Neural progenitor cell (in vitro differentiated cells): ENCODE measurements around the gene CRB3. TPM values are rescaled to one million over a fixed set of nuclear protein-coding genes. Genes with fewer than 3 reads are reported as not detected.

Experiments used
- DNase-seq: peaks from one replicate; pipeline ENCODE4 v3.0.0-alpha.2; 2016; ENCODE audit warnings: low spot score
- H2AFZ ChIP-seq: fragments of 200-600 bp; sonication (generic); replicated peaks from 2 replicates; pipeline ENCODE4 v1.6.1; 2016; ENCODE audit warnings: antibody characterized with exemption
- H3F3A ChIP-seq: fragments of 200-600 bp; sonication (generic); 2 replicates; pipeline ENCODE4 v1.6.1; 2016; ENCODE audit warnings: antibody characterized with exemption, low read depth
- H3K27ac ChIP-seq: fragments of 200-600 bp; sonication (generic); 2 replicates; pipeline ENCODE4 v1.5.1; 2016; ENCODE audit warnings: mild to moderate bottlenecking
- H3K27me3 ChIP-seq: fragments of 200-600 bp; sonication (generic); 2 replicates; pipeline ENCODE4 v1.6.1; 2016; ENCODE audit warnings: mild to moderate bottlenecking, moderate library complexity
- H3K36me3 ChIP-seq: fragments of 200-600 bp; sonication (generic); 2 replicates; pipeline ENCODE4 v1.5.1; 2016
- H3K4me1 ChIP-seq: fragments of 200-600 bp; sonication (generic); 2 replicates; pipeline ENCODE4 v1.6.1; 2016; ENCODE audit warnings: mixed run types
- H3K4me2 ChIP-seq: fragments of 200-600 bp; sonication (generic); 2 replicates; pipeline ENCODE4 v1.6.1; 2016
- H3K4me3 ChIP-seq: fragments of 200-600 bp; sonication (generic); 2 replicates; pipeline ENCODE4 v1.5.1; 2016
- H3K79me2 ChIP-seq: fragments of 200-600 bp; sonication (generic); 2 replicates; pipeline ENCODE4 v1.6.1; 2016; ENCODE audit warnings: low read depth
- H3K9ac ChIP-seq: fragments of 200-600 bp; sonication (generic); 2 replicates; pipeline ENCODE4 v1.6.1; 2016
- H3K9me3 ChIP-seq: fragments of 200-600 bp; sonication (generic); 2 replicates; pipeline ENCODE4 v1.5.1; 2016; ENCODE audit warnings: low read depth
- H4K20me1 ChIP-seq: fragments of 200-600 bp; sonication (generic); 2 replicates; pipeline ENCODE4 v1.6.1; 2016; ENCODE audit warnings: low read depth
- H3K27ac Mint-ChIP-seq: 3 replicates; pipeline ENCODE4 v1.8.0; 2021; ENCODE audit warnings: mixed read lengths
- H3K27me3 Mint-ChIP-seq: 2 replicates; pipeline ENCODE4 v1.8.0; 2022; ENCODE audit warnings: low read depth, mild to moderate bottlenecking, inconsistent platforms, moderate library complexity, mixed read lengths; ENCODE audit not compliant: insufficient read depth
- H3K36me3 Mint-ChIP-seq: 3 replicates; pipeline ENCODE4 v1.8.0; 2021; ENCODE audit warnings: mixed read lengths
- H3K4me1 Mint-ChIP-seq: 3 replicates; pipeline ENCODE4 v1.8.0; 2021; ENCODE audit warnings: mixed read lengths
- H3K4me3 Mint-ChIP-seq: 3 replicates; pipeline ENCODE4 v1.8.0; 2021; ENCODE audit warnings: mild to moderate bottlenecking, moderate library complexity, mixed read lengths
- H3K9me3 Mint-ChIP-seq: 3 replicates; pipeline ENCODE4 v1.8.0; 2020; ENCODE audit warnings: mixed read lengths
- EZH2 ChIP-seq: fragments of 200-600 bp; sonication (generic); IDR thresholded peaks from 2 replicates; pipeline ENCODE4 v1.6.1; 2017; ENCODE audit warnings: antibody characterized with exemption, mild to moderate bottlenecking, moderate library complexity
- EZH2phosphoT487 ChIP-seq: fragments of 200-600 bp; sonication (generic); IDR thresholded peaks from 2 replicates; pipeline ENCODE4 v1.6.1; 2017; ENCODE audit warnings: antibody characterized with exemption
- total RNA-seq: library from RNA; depleted of rRNA; stranded (reverse); fragments of >200 nt; gene quantifications from 2 replicates; pipeline ENCODE4 v1.2.3, GENCODE V29; 2015; ENCODE audit warnings: low replicate concordance
- TF ChIP-seq, protein P1 (sequence below): fragments of 200-600 bp; sonication (generic); IDR thresholded peaks from 2 replicates; pipeline ENCODE4 v1.5.1; 2017; ENCODE audit warnings: antibody characterized with exemption, mild to moderate bottlenecking

CRB3 gene
- total RNA-seq, 1 donor from 2014 or later = 1.3 TPM

DNA sequence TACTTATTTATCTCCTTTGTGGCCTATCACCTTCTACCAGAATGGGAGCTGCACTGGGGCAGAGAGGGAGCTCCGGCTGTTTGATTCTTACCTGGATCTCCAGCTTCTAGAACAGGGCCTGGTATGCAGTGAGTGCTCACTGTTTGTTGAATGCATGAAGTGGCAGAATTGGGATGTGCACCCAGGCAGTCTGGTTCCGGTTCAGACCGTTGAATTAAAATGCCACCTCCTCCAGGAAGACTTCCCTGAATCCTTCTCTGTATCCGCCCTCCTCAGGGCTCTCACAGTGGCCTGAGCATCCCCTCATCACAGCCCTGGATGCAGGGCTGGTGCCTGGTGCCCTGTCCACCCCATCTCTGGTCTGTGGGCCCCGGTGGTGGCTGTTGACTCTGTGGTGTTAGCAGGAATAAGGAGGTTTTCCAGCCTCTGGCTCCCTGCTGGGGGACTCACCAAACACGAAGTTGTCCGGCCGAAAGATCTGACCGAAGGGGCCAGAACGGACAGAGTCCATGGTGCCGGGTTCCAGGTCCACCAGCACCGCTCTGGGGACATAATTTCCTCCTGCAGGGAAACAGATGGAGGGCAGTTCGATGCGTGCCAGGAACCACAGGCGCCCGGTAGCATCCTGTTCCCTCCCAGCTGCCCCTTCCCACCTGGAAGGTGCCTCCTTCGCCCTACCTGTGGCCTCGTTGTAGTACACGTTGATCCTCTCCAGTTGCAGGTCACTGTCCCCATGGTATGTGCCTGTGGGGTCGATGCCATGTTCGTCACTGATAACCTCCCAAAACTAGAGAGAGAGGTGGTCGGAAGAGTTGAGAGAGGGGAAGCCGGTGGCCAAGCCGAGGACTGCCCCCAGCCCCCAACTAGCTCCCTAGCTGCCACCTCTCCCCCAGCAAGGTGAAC, 37.0 kb downstream of the CRB3 start:
- peak overlapping the region; percentile 82 for H3K4me3 Mint-ChIP-seq
- H3K4me2 ChIP-seq = peak overlapping the region; percentile 99
- no peak overlapping the region for H3K27ac ChIP-seq
- H2AFZ ChIP-seq = peak overlapping the region; percentile 92
- no peaks in the 10 kb centered on the region for H3F3A ChIP-seq
- H3K36me3 Mint-ChIP-seq = no peaks in the 10 kb centered on the region
- H4K20me1 ChIP-seq = no peaks in the 10 kb centered on the region
- no peaks in the 10 kb centered on the region for H3K79me2 ChIP-seq
- H3K36me3 ChIP-seq = no peaks in the 10 kb centered on the region
- H3K27me3 ChIP-seq = peaks cover 27% of the 10 kb centered on the region
- peak overlapping the region; percentile 28 for H3K27ac Mint-ChIP-seq
- H3K4me1 Mint-ChIP-seq = peaks cover 5% of the 10 kb centered on the region
- peaks cover 34% of the 10 kb centered on the region for H3K27me3 Mint-ChIP-seq
- peaks cover 7% of the 10 kb centered on the region for H3K4me1 ChIP-seq
- no peak overlapping the region for H3K9ac ChIP-seq
- H3K4me3 ChIP-seq = peak overlapping the region; percentile 95
- TF ChIP-seq, protein P1, sequence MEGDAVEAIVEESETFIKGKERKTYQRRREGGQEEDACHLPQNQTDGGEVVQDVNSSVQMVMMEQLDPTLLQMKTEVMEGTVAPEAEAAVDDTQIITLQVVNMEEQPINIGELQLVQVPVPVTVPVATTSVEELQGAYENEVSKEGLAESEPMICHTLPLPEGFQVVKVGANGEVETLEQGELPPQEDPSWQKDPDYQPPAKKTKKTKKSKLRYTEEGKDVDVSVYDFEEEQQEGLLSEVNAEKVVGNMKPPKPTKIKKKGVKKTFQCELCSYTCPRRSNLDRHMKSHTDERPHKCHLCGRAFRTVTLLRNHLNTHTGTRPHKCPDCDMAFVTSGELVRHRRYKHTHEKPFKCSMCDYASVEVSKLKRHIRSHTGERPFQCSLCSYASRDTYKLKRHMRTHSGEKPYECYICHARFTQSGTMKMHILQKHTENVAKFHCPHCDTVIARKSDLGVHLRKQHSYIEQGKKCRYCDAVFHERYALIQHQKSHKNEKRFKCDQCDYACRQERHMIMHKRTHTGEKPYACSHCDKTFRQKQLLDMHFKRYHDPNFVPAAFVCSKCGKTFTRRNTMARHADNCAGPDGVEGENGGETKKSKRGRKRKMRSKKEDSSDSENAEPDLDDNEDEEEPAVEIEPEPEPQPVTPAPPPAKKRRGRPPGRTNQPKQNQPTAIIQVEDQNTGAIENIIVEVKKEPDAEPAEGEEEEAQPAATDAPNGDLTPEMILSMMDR = no peak
- TF ChIP-seq EZH2phosphoT487 = no peak
- no peak for TF ChIP-seq EZH2
- no peaks in the 10 kb centered on the region for H3K9me3 ChIP-seq
- no peak for DNase-seq
- H3K9me3 Mint-ChIP-seq = peaks cover 2% of the 10 kb centered on the region

DNA sequence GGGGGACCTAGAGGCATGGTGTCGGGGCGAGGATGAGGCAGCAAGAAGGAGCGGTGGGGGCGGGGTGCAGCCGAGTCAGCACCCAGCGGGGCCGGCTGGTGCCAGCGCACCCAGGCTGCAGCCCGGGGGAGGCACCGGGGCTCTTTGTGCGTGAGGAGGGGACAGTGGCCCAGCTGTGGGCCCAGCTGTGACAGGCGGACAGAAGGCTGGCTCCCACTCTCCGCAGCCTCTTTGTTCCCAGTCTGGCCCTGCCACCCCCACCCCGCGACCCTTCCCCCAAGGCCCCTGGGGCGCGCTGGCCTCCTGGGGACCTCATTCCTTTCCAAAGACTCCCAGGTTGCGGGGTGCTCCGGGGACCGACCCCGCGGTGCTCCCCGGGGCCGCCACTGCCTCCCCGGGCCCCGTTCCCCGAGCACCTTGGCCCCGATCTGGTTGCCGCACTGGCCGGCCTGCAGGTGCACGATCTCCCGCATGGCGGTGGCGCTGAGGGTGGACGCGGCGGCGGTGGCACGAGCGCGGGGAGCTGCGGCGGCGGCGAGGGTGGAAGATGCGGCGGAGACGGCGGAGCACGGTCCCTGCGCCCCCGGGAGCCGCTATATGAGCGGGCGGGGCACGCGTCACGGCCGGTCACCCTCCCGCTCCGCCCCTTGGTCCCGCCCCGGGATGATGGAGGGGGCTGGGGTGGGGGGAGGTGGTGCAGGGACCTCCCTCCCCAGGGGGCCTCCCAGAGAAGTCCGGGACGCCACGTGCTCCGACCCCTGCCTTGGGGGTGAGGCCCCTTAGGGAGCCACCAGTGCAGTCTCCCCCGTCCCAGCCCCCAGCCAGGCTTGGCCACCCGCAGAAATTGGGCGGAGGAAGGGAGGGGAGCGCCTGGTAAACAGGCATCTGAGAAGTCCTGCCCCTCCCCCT, 37.9 kb downstream of the CRB3 start, which contains the start of gene TUBB4A:
TUBB4A (minus strand) TSS at position 570 of the 909 bp plus-strand sequence; CDS start at position 473, 97 bp downstream.
- no peaks in the 10 kb centered on the region for H3K79me2 ChIP-seq
- H3K4me2 ChIP-seq = peak within 1 kb of the TSS; percentile 99
- H3K9ac ChIP-seq = no peak within 1 kb of the TSS

More for the DNA sequence above, 37.9 kb downstream of the CRB3 start, which contains the start of gene TUBB4A:
- no peaks in the 10 kb centered on the region for H3K36me3 ChIP-seq
- Mint-ChIP-seq H3K9me3 (peaks cover 2% of the 10 kb centered on the region), H3K27ac (peak within 1 kb of the TSS; percentile 28), H3K36me3 (no peaks in the 10 kb centered on the region), H3K4me3 (peak within 1 kb of the TSS; percentile 82), H3K4me1 (peaks cover 5% of the 10 kb centered on the region), H3K27me3 (peaks cover 36% of the 10 kb centered on the region)
- H3K4me1 ChIP-seq = peaks cover 7% of the 10 kb centered on the region
- peak within 1 kb of the TSS; percentile 92 for H2AFZ ChIP-seq
- TF ChIP-seq, protein P1 = peak; percentile 22
- TF ChIP-seq EZH2 = peak; percentile 60
- TF ChIP-seq EZH2phosphoT487 = peak; percentile 60
- H3K4me3 ChIP-seq = peak within 1 kb of the TSS; percentile 95
- no peaks in the 10 kb centered on the region for H3F3A ChIP-seq
- H3K27ac ChIP-seq = no peak within 1 kb of the TSS
- H3K27me3 ChIP-seq = peaks cover 27% of the 10 kb centered on the region
- DNase-seq = peak; percentile 56
- H3K9me3 ChIP-seq = no peaks in the 10 kb centered on the region
- H4K20me1 ChIP-seq = no peaks in the 10 kb centered on the region
